MCF 10A (cell line): ENCODE measurements around the gene DYNLL1. TPM values are rescaled to one million over a fixed set of nuclear protein-coding genes. Genes with fewer than 3 reads are reported as not detected.

ENCODE experiments used
- BruUV-seq: library from RNA; stranded (reverse); fragments of 400-500 nt; replicated peaks from 2 replicates; lab custom pipeline; 2021; lab: Mats Ljungman, UMichigan
- CTCF ChIA-PET: fragments of 300-600 bp; sonication (Branson Sonifier 250); formaldehyde crosslinking; extraction: SDS; loops from one replicate; lab custom pipeline; 2021; ENCODE audit warnings: antibody characterized with exemption, inconsistent platforms; lab: Yijun Ruan, JAX
- POLR2A ChIA-PET: fragments of 300-600, 350-650 bp; sonication (Branson Sonifier 250); formaldehyde crosslinking; extraction: SDS; loops from one replicate; lab custom pipeline; 2020; ENCODE audit warnings: antibody characterized with exemption, inconsistent platforms; lab: Yijun Ruan, JAX
- DNase-seq: peaks from one replicate; pipeline ENCODE4 v3.0.0-alpha.2; 2018; ENCODE audit not compliant: unreplicated experiment
- H3K27ac Mint-ChIP-seq: one replicate; pipeline ENCODE4 v1.8.0; 2022; ENCODE audit warnings: mild to moderate bottlenecking, low read depth, mixed read lengths; ENCODE audit not compliant: unreplicated experiment
- H3K27me3 Mint-ChIP-seq: one replicate; pipeline ENCODE4 v1.8.0; 2022; ENCODE audit warnings: mixed read lengths; ENCODE audit not compliant: insufficient read depth, unreplicated experiment
- H3K36me3 Mint-ChIP-seq: one replicate; pipeline ENCODE4 v1.8.0; 2022; ENCODE audit warnings: mild to moderate bottlenecking, moderate library complexity, mixed read lengths; ENCODE audit not compliant: insufficient read depth, unreplicated experiment
- H3K4me1 Mint-ChIP-seq: one replicate; pipeline ENCODE4 v1.8.0; 2022; ENCODE audit warnings: mixed read lengths; ENCODE audit not compliant: insufficient read depth, unreplicated experiment
- H3K4me3 Mint-ChIP-seq: one replicate; pipeline ENCODE4 v1.8.0; 2022; ENCODE audit warnings: mild to moderate bottlenecking, moderate library complexity, mixed read lengths; ENCODE audit not compliant: unreplicated experiment
- H3K9me3 Mint-ChIP-seq: one replicate; pipeline ENCODE4 v1.8.0; 2022; ENCODE audit warnings: mixed read lengths; ENCODE audit not compliant: unreplicated experiment
- CTCF ChIP-seq: fragments of 200-600 bp; IDR thresholded peaks from one replicate; pipeline ENCODE4 v1.8.0; 2022; ENCODE audit warnings: antibody characterized with exemption, mild to moderate bottlenecking; ENCODE audit not compliant: unreplicated experiment
- intact Hi-C: fragments of 100-400 bp; cut with micrococcal nuclease; formaldehyde crosslinking; loops from 2 replicates; pipeline ENCODE4 v1.14.1; 2022
- total RNA-seq: library from RNA; stranded (reverse); gene quantifications from 2 replicates; pipeline ENCODE4 v1.2.3, GENCODE V29; 2022

The DYNLL1 gene
- total RNA-seq, 1 experiment from 2014 or later = 247 TPM

- Mint-ChIP-seq H3K4me3 (no peak overlapping the region), H3K27me3 (no peaks in the 10 kb centered on the region), H3K36me3 (peaks cover 16% of the 10 kb centered on the region), H3K27ac (no peak overlapping the region), H3K4me1 (peaks cover 9% of the 10 kb centered on the region), H3K9me3 (no peaks in the 10 kb centered on the region)
- no peak for DNase-seq
- ChIA-PET POLR2A (interaction anchor here (0.9 to 1.9 kb wide), 4 partner anchors 9 to 57 kb away, joined by 3 to 5 read pairs (median 4); partner anchors contain the start of gene COQ5), CTCF (interaction anchor here (0.7 kb wide), 1 partner anchor 1075 kb away, joined by 4 read pairs; no protein-coding TSS in a partner anchor)
- TF ChIP-seq CTCF = no peak
- intact Hi-C loops = no loop called here
- BruUV-seq = no TSS peak
Measured at GRCh38 chr12:120472521-120472920, 23.4 kb upstream of the DYNLL1 start.

- POLR2A ChIA-PET = interaction anchor here (0.6 to 2.9 kb wide), 5 partner anchors 14 to 1622 kb away, joined by 3 to 17 read pairs (median 5); partner anchors contain the start of genes DYNLL1, GATC, RPLP0 and TRIAP1
- Mint-ChIP-seq H3K27me3 (no peaks in the 10 kb centered on the region), H3K4me1 (peaks cover 7% of the 10 kb centered on the region), H3K9me3 (no peaks in the 10 kb centered on the region), H3K36me3 (peaks cover 7% of the 10 kb centered on the region), H3K4me3 (no peak overlapping the region), H3K27ac (no peak overlapping the region)
- CTCF ChIA-PET = interaction anchor here (0.6 to 1.3 kb wide), 12 partner anchors 9 to 1750 kb away, joined by 3 to 7 read pairs (median 4); no protein-coding TSS in a partner anchor
- intact Hi-C loops = no loop called here
- no peak for DNase-seq
- BruUV-seq = no TSS peak
- TF ChIP-seq CTCF = no peak
Measured at GRCh38 chr12:120473807-120474615, 21.9 kb upstream of the DYNLL1 start.

GRCh38 chr12:120474616-120474960, 21.3 kb upstream of the DYNLL1 start:
- intact Hi-C loops = no loop called here
- Mint-ChIP-seq H3K9me3 (no peaks in the 10 kb centered on the region), H3K4me1 (peaks cover 7% of the 10 kb centered on the region), H3K27ac (no peak overlapping the region), H3K27me3 (no peaks in the 10 kb centered on the region), H3K4me3 (no peak overlapping the region), H3K36me3 (peaks cover 7% of the 10 kb centered on the region)
- peak; percentile 75 for DNase-seq
- no peak for TF ChIP-seq CTCF
- CTCF ChIA-PET = interaction anchor here (0.6 to 1.3 kb wide), 13 partner anchors 8 to 150 kb away, joined by 3 to 7 read pairs (median 5); no protein-coding TSS in a partner anchor
- POLR2A ChIA-PET = interaction anchor here (0.7 to 2.9 kb wide), 6 partner anchors 11 to 274 kb away, joined by 4 to 17 read pairs (median 4); partner anchors contain the start of genes DYNLL1, GATC, POP5 and RPLP0
- no TSS peak for BruUV-seq

GRCh38 chr12:120475643-120476042, 20.3 kb upstream of the DYNLL1 start:
- intact Hi-C loops = no loop called here
- no peaks in the 10 kb centered on the region for H3K27me3 Mint-ChIP-seq
- no peak overlapping the region for H3K4me3 Mint-ChIP-seq
- CTCF ChIA-PET = interaction anchor here (0.6 to 1.3 kb wide), 4 partner anchors 9 to 174 kb away, joined by 3 to 7 read pairs (median 3); partner anchors contain the start of gene SIRT4
- no peak for TF ChIP-seq CTCF
- no TSS peak for BruUV-seq
- H3K9me3 Mint-ChIP-seq = no peaks in the 10 kb centered on the region
- H3K4me1 Mint-ChIP-seq = peaks cover 7% of the 10 kb centered on the region
- DNase-seq = no peak
- no peak overlapping the region for H3K27ac Mint-ChIP-seq
- POLR2A ChIA-PET = interaction anchor here (0.8 to 2.9 kb wide), 4 partner anchors 10 to 120 kb away, joined by 3 to 17 read pairs (median 4); partner anchors contain the start of genes DYNLL1 and POP5
- H3K36me3 Mint-ChIP-seq = peaks cover 7% of the 10 kb centered on the region
